Endothelial cell of umbilical vein (primary cell): Measurements from ENCODE around the gene MIPEP. TPM values are rescaled to one million over a fixed set of nuclear protein-coding genes. Genes with fewer than 3 reads are reported as not detected.

Experiments used
- BruUV-seq: library from RNA; stranded (reverse); fragments of 400-500 nt; replicated peaks from 2 replicates; lab custom pipeline; 2021; lab: Mats Ljungman, UMichigan
- CTCF ChIA-PET: fragments of 300-600, 350-600 bp; sonication (Branson Sonifier 250); formaldehyde crosslinking; loops from one replicate; lab custom pipeline; 2021; ENCODE audit warnings: antibody characterized with exemption, inconsistent platforms; lab: Charles Lee
- POLR2A ChIA-PET: fragments of 300-600, 350-600 bp; sonication (Branson Sonifier 250); formaldehyde crosslinking; loops from one replicate; lab custom pipeline; 2021; ENCODE audit warnings: antibody characterized with exemption, inconsistent platforms; lab: Charles Lee
- DNase-seq: peaks from one replicate; pipeline ENCODE4 v3.0.0-alpha.2; 2011; ENCODE audit warnings: low read depth, low spot score
- FAIRE-seq: peaks from 2 replicates; lab custom pipeline; 2011; peaks lifted over from hg19 to GRCh38; lab: Jason Lieb, UNC
- H2AFZ ChIP-seq: 2 replicates; pipeline ENCODE4 v1.6.0; 2012; ENCODE audit warnings: low read depth, low read length, control low read depth, inconsistent platforms
- H3K27ac ChIP-seq: 2 replicates; pipeline ENCODE4 v1.5.1; 2011; ENCODE audit warnings: low read depth, mild to moderate bottlenecking, control low read depth, low read length, moderate library complexity; ENCODE audit not compliant: insufficient read depth
- H3K27me3 ChIP-seq, 2 experiments: 2 replicates each; pipeline versions ENCODE4 v1.6.0 to v1.6.1; 2011; ENCODE audit warnings: low read length in 2 of 2, mixed read lengths in 1 of 2; ENCODE audit not compliant: control insufficient read depth in 2 of 2, insufficient read depth in 2 of 2
- H3K36me3 ChIP-seq, 2 experiments: 2 replicates in 1 of 2; 3 replicates in 1 of 2; pipeline ENCODE4 v1.5.1; 2011; ENCODE audit warnings: low read length in 2 of 2, mild to moderate bottlenecking in 1 of 2, moderate library complexity in 1 of 2; ENCODE audit not compliant: control insufficient read depth in 2 of 2, insufficient read depth in 2 of 2; ENCODE audit errors: extremely low read depth in 1 of 2
- H3K4me1 ChIP-seq: 3 replicates; pipeline ENCODE4 v1.5.1; 2011; ENCODE audit warnings: mild to moderate bottlenecking, low read length; ENCODE audit not compliant: control insufficient read depth, insufficient read depth; ENCODE audit errors: extremely low read depth
- H3K4me2 ChIP-seq: 2 replicates; pipeline ENCODE4 v1.6.1; 2011; ENCODE audit warnings: low read length, control low read depth, mixed read lengths; ENCODE audit not compliant: insufficient read depth
- H3K4me3 ChIP-seq, 3 experiments: fragments of 200-600 bp in 1 of 3; sonication (generic), shearing (Covaris generic) in 1 of 3; replicated peaks in 1 of 3; 2 replicates each; pipeline ENCODE4 v1.5.1; 2011 to 2016; ENCODE audit warnings: control low read depth in 3 of 3, low read length in 3 of 3, mild to moderate bottlenecking in 2 of 3, inconsistent platforms in 1 of 3, low read depth in 1 of 3, moderate library complexity in 1 of 3; ENCODE audit not compliant: insufficient read depth in 1 of 3
- H3K79me2 ChIP-seq: 2 replicates; pipeline ENCODE4 v1.6.0; 2012; ENCODE audit warnings: low read length, inconsistent platforms; ENCODE audit not compliant: control insufficient read depth, insufficient read depth
- H3K9ac ChIP-seq: replicated peaks from 2 replicates; pipeline ENCODE3; 2011; ENCODE audit warnings: low read length, control low read depth; ENCODE audit not compliant: insufficient read depth; ENCODE audit errors: extremely low read depth
- H3K9me1 ChIP-seq: replicated peaks from 3 replicates; pipeline ENCODE4 v1.6.0; 2011; ENCODE audit warnings: mild to moderate bottlenecking, low read length; ENCODE audit not compliant: control insufficient read depth, insufficient read depth; ENCODE audit errors: extremely low read depth
- H3K9me3 ChIP-seq: replicated peaks from 2 replicates; pipeline ENCODE4 v1.5.1; 2012; ENCODE audit warnings: low read length, inconsistent platforms; ENCODE audit not compliant: control insufficient read depth, insufficient read depth
- H4K20me1 ChIP-seq: replicated peaks from 2 replicates; pipeline ENCODE3; 2011; ENCODE audit warnings: mild to moderate bottlenecking, low read length; ENCODE audit not compliant: control insufficient read depth, insufficient read depth; ENCODE audit errors: extremely low read depth
- CTCF ChIP-seq, 2 donors: IDR thresholded peaks; 1 replicate in 1 of 2; 2 replicates in 1 of 2; pipeline ENCODE4 v1.5.1; 2011; ENCODE audit warnings: low read length in 2 of 2, mild to moderate bottlenecking in 2 of 2, moderate library complexity in 2 of 2, control low read depth in 1 of 2, inconsistent platforms in 1 of 2, low read depth in 1 of 2; ENCODE audit not compliant: insufficient read depth in 1 of 2; ENCODE audit errors: extremely low read depth in 1 of 2
- EZH2 ChIP-seq: IDR thresholded peaks from 2 replicates; pipeline ENCODE4 v1.6.1; 2012; ENCODE audit warnings: borderline replicate concordance, low read depth, mild to moderate bottlenecking, moderate library complexity, low read length, inconsistent platforms; ENCODE audit not compliant: severe bottlenecking
- FOS ChIP-seq: IDR thresholded peaks from 2 replicates; pipeline ENCODE4 v1.6.1; 2011; ENCODE audit warnings: mild to moderate bottlenecking, low read length, moderate library complexity, borderline replicate concordance; ENCODE audit not compliant: insufficient read depth
- GATA2 ChIP-seq: IDR thresholded peaks from 2 replicates; pipeline ENCODE4 v1.7.0; 2011; ENCODE audit warnings: low read depth, mild to moderate bottlenecking, moderate library complexity, mixed read lengths, low read length; ENCODE audit not compliant: insufficient read length, insufficient read depth
- JUN ChIP-seq: IDR thresholded peaks from 2 replicates; pipeline ENCODE4 v1.6.1; 2011; ENCODE audit warnings: borderline replicate concordance, low read depth; ENCODE audit not compliant: insufficient read length, insufficient read depth
- MAX ChIP-seq: IDR thresholded peaks from 2 replicates; pipeline ENCODE4 v1.6.1; 2011; ENCODE audit not compliant: insufficient read depth, insufficient read length
- MYC ChIP-seq: IDR thresholded peaks from one replicate; pipeline ENCODE4 v1.6.1; 2011; ENCODE audit warnings: mild to moderate bottlenecking, low read depth, low read length
- POLR2A ChIP-seq: IDR thresholded peaks from 2 replicates; pipeline ENCODE4 v1.6.1; 2012; ENCODE audit warnings: low read depth, mild to moderate bottlenecking, control low read depth, low read length
- POLR2AphosphoS5 ChIP-seq: IDR thresholded peaks from 2 replicates; pipeline ENCODE4 v1.6.1; 2012; ENCODE audit warnings: low read depth, mild to moderate bottlenecking, control low read depth, low read length, moderate library complexity; ENCODE audit not compliant: insufficient read depth
- dilution Hi-C: fragments of 300-500 bp; cut with MboI; formaldehyde crosslinking; loops from one replicate; pipeline ENCODE4 v1.15.0; 2019; ENCODE audit warnings: low sequenced_read_pairs; ENCODE audit not compliant: extremely low pct_ligation_motif_present
- intact Hi-C: fragments of 100-400 bp; cut with micrococcal nuclease; formaldehyde crosslinking; loops from one replicate; pipeline ENCODE4 v1.10.0; 2022
- polyA plus RNA-seq, 4 experiments: library from polyadenylated mRNA; depleted of rRNA in 3 of 4; stranded (reverse) in 3 of 4; unstranded in 1 of 4; fragments of >200 nt; gene quantifications; 2 replicates each; pipeline versions ENCODE4 v1.2.1 to v1.2.3, GENCODE V29; 2011 to 2012; ENCODE audit warnings: missing spikeins in 1 of 4
- total RNA-seq: library from RNA; stranded (reverse); gene quantifications from 2 replicates; pipeline ENCODE4 v1.2.3, GENCODE V29; 2021

The MIPEP gene
- total and polyA plus RNA-seq, 2 donors (not counting 3 experiments of a cell fraction or from before 2014, with no cell fraction given), result 12.4 to 19.2 TPM

- POLR2A ChIA-PET, result no interaction called here
- no peak overlapping the region for H3K4me3 ChIP-seq
- no peaks in the 10 kb centered on the region for H3K79me2 ChIP-seq
- H3K36me3 ChIP-seq, result no peaks in the 10 kb centered on the region
- H3K9me3 ChIP-seq, result no peaks in the 10 kb centered on the region
- no peaks in the 10 kb centered on the region for H3K27me3 ChIP-seq
- no peak overlapping the region for H3K9ac ChIP-seq
- no peaks in the 10 kb centered on the region for H4K20me1 ChIP-seq
- no peak overlapping the region for H2AFZ ChIP-seq
- dilution Hi-C loops, result no loop called here
- H3K4me2 ChIP-seq, result no peak overlapping the region
- TF ChIP-seq FOS (no peak), MAX (no peak)
- no TSS peak for BruUV-seq
- intact Hi-C loops, result no loop called here
- no peak overlapping the region for H3K27ac ChIP-seq
- FAIRE-seq (no peak), DNase-seq (no peak)
- no peaks in the 10 kb centered on the region for H3K4me1 ChIP-seq
- H3K9me1 ChIP-seq, result no peaks in the 10 kb centered on the region
- CTCF ChIA-PET, result interaction anchor here (3.3 kb wide), 1 partner anchor 11 kb away, joined by 10 read pairs; no protein-coding TSS in a partner anchor
These were observed 40.5 kb downstream of the MIPEP start for GRCh38 chr13:23848646-23849141.

GRCh38 chr13:23848019-23848418, 41.2 kb downstream of the MIPEP start:
- no TSS peak for BruUV-seq
- H3K9ac ChIP-seq, result no peak overlapping the region
- H3K79me2 ChIP-seq, result no peaks in the 10 kb centered on the region
- no peaks in the 10 kb centered on the region for H4K20me1 ChIP-seq
- no peaks in the 10 kb centered on the region for H3K27me3 ChIP-seq
- FAIRE-seq (no peak), DNase-seq (no peak)
- ChIA-PET POLR2A (no interaction called here), CTCF (no interaction called here)
- H3K36me3 ChIP-seq, result no peaks in the 10 kb centered on the region
- TF ChIP-seq POLR2AphosphoS5 (no peak), POLR2A (no peak), MYC (no peak), EZH2 (no peak), JUN (no peak), GATA2 (no peak), FOS (no peak), MAX (no peak), CTCF (IDR thresholded peaks at IDR 0.05; ENCODE audit: extremely low read depth in 1 of 2, insufficient read depth in 1 of 2, low read depth in 1 of 2, low read length in 2 of 2) (no peak)
- dilution Hi-C loops (no loop called here), intact Hi-C loops (no loop called here)
- H3K9me1 ChIP-seq, result no peaks in the 10 kb centered on the region
- no peak overlapping the region for H3K27ac ChIP-seq
- no peak overlapping the region for H3K4me3 ChIP-seq
- no peak overlapping the region for H3K4me2 ChIP-seq
- H3K9me3 ChIP-seq, result no peaks in the 10 kb centered on the region
- no peak overlapping the region for H2AFZ ChIP-seq
- no peaks in the 10 kb centered on the region for H3K4me1 ChIP-seq
